ENCODE measurements around the gene FHIT.

DNA sequence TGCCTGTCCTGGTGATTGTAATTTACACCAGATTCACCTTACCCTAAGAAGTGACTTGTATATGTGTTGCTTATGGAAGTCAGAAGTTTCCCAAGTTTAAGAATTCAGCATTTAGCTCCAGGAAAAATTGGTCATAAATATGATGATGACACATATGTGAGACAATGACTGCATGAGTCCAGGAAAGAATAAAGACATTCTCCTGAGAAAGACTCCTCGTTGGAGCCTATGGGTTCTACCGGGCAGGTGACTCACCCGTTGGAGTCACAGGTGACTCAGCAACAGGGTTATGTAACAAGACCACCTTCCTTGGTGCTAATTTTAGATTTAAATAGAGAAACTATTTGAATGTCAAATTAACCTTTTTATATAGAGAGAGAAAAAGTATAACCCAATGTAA lies 662.4 kb downstream of the FHIT start:
- no peak for TF ChIP-seq EZH2 (IDR thresholded peaks at IDR 0.05; ENCODE audit: low read depth)
- TF ChIP-seq, protein P1, sequence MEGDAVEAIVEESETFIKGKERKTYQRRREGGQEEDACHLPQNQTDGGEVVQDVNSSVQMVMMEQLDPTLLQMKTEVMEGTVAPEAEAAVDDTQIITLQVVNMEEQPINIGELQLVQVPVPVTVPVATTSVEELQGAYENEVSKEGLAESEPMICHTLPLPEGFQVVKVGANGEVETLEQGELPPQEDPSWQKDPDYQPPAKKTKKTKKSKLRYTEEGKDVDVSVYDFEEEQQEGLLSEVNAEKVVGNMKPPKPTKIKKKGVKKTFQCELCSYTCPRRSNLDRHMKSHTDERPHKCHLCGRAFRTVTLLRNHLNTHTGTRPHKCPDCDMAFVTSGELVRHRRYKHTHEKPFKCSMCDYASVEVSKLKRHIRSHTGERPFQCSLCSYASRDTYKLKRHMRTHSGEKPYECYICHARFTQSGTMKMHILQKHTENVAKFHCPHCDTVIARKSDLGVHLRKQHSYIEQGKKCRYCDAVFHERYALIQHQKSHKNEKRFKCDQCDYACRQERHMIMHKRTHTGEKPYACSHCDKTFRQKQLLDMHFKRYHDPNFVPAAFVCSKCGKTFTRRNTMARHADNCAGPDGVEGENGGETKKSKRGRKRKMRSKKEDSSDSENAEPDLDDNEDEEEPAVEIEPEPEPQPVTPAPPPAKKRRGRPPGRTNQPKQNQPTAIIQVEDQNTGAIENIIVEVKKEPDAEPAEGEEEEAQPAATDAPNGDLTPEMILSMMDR (conservative IDR thresholded peaks at IDR 0.05): no peak

Measured in PC-9 (cell line).